Esophagus muscularis mucosa (tissue), 4 donors: ENCODE data around the gene ZNF862.

Source experiments
- EP300 ChIP-seq: sonication (generic); formaldehyde crosslinking; IDR thresholded peaks from one replicate; pipeline ENCODE4 v1.6.1; 2017; ENCODE audit warnings: antibody characterized with exemption
- POLR2A ChIP-seq: fragments of 450-650 bp; IDR thresholded peaks from one replicate; pipeline ENCODE4 v1.6.1; 2017; ENCODE audit warnings: antibody characterized with exemption, moderate library complexity, mild to moderate bottlenecking, low read depth
- POLR2AphosphoS5 ChIP-seq, 2 donors: sonication (generic); formaldehyde crosslinking; IDR thresholded peaks; one replicate each; pipeline ENCODE4 v1.6.1; 2017; ENCODE audit warnings: antibody characterized with exemption in 2 of 2
- TF ChIP-seq, protein P1 (sequence below), 3 experiments: fragments of 200-600 bp in 2 of 3; fragments of 450-650 bp in 1 of 3; sonication (generic) in 2 of 3; IDR thresholded peaks; one replicate each; pipeline ENCODE4 v1.5.1; 2017 to 2019; ENCODE audit warnings: antibody characterized with exemption in 3 of 3, mild to moderate bottlenecking in 2 of 3, moderate library complexity in 1 of 3

DNA sequence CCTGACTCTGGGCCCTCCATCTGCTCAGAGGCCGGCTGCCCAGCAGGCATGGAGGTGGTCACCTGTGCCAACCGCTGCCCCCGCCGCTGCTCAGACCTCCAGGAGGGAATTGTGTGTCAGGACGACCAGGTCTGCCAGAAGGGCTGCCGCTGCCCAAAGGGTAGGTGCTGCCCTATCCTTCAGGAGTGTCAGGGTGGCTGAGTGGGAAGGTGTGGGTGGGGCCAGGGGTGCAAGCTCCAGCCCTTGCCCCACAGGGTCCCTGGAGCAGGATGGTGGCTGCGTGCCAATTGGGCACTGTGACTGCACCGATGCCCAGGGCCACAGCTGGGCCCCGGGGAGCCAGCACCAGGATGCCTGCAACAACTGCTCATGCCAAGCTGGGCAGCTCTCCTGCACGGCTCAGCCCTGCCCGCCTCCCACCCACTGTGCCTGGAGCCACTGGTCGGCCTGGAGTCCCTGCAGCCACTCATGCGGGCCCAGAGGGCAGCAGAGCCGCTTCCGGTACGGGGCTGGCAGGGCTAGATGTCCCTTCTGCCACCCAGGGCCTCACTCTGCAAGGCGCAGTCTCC is 17.5 kb upstream of the ZNF862 start:
- TF ChIP-seq, protein P1, sequence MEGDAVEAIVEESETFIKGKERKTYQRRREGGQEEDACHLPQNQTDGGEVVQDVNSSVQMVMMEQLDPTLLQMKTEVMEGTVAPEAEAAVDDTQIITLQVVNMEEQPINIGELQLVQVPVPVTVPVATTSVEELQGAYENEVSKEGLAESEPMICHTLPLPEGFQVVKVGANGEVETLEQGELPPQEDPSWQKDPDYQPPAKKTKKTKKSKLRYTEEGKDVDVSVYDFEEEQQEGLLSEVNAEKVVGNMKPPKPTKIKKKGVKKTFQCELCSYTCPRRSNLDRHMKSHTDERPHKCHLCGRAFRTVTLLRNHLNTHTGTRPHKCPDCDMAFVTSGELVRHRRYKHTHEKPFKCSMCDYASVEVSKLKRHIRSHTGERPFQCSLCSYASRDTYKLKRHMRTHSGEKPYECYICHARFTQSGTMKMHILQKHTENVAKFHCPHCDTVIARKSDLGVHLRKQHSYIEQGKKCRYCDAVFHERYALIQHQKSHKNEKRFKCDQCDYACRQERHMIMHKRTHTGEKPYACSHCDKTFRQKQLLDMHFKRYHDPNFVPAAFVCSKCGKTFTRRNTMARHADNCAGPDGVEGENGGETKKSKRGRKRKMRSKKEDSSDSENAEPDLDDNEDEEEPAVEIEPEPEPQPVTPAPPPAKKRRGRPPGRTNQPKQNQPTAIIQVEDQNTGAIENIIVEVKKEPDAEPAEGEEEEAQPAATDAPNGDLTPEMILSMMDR (IDR thresholded peaks at IDR 0.05): no peak
- TF ChIP-seq POLR2AphosphoS5 (IDR thresholded peaks at IDR 0.05): no peak
- TF ChIP-seq POLR2A: no peak
- no peak for TF ChIP-seq EP300
